Measurements from ENCODE around the gene DPCD.

Gene DPCD

DNA sequence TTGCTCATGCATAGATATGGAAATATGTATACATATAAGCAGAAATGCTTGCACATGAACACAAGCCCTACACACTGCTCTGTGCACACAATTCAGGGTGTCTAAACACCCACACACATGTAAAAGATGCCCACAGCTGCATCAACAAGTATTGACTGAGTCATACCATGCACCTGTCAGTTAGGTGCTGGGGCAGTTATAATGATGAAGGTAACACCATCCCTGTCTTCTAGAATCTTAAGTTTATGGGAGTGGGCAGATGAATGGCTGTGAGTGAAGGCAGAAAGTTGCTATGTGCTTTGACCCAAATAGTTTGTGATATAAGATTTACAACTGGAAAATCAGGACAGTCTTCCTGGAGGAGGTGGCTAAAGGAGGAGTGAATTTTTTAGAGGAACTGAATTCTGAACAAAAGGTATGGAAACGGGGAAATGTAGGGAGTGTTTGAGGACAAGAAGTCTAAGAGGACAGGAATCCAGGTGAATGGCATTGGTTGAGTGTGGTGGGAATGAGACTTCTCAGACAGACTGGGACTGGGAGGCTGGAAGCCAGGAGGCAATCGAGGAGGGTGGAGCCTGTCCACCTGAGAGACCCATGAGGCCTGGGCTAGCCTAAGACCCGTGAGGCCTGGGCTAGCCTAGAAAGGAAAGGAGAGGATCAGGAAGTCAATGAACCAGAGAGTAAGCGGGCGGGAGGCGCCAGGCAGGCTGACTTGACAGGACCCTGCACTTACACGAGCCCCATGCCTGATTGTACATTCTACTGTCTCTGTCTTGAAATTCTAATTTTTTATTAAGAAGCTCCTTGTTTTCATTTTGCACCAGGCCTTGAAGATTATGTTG, 20.7 kb upstream of the DPCD start:
- no peak for DNase-seq

DNA sequence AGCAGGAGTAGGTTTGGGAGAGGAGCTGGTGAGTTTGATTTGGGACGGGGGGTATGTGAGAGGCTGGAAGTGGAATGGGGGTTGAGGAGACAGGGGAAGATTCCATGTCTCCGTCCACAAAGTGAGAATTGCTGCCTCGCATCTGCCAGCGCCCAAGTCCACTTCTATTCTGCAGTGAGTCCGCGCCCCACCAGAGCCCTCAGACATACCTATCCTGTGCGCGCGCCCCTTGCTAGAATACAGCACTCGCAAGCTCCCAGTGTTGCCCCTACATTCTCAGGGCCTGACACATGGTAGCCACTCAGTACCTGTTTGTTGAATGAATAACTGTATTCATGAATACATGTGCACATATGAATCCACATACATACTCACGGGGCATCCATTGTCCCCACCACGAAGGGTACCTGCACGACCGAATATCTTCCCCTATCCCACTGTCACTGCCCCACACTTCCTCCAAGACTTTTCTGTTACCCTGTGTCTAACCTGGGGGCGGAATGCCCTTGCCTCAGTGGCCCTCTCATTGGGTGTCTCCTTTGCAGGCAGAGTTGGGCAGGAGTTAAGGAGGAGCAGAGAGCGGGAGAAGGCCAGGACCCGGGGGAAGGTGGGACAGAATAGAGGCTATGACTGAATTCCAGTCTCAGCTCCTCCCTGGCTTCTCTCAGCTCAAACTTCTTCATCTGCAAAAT, 19.9 kb upstream of the DPCD start:
- no peak for DNase-seq

GRCh38 chr10:101569323-101569621, 18.8 kb upstream of the DPCD start:
- DNase-seq, result no peak

GRCh38 chr10:101569622-101570427, 18.3 kb upstream of the DPCD start:
- peak; percentile 69 to 78 for DNase-seq

- peak; percentile 37 to 50 for DNase-seq
Measured at GRCh38 chr10:101570428-101571270, 17.5 kb upstream of the DPCD start.

DNA sequence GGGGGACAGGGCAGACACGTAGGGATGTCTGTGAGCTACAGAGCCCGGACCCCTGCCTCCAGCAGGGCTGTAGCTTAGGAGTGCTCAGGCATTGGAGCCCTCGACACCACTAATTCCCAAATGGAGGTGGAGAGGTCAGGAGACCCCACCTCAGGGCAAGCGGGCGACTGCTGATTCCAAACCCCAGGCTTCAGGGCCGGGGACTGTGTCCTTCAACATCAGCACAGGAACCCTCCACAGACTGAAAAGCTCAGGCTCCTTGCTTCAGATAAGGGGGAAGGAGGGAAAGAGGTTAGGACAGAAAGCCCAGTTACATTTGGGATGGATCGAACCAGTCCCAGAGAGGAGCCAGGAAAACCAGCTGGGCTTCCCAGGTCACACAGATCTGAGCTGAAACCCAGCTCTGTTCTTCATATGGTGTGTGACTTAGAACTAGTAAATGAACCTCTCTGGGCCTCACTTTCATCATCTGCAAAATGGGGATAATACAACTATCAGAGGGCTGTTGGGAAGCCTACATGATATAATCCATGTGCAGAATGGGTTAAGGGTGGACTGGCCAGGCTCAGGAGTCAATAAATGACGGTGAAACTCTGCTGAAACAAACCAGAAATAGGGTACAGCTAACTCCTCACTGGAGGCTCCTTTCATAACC, 16.7 kb upstream of the DPCD start:
- no peak for DNase-seq

DNA sequence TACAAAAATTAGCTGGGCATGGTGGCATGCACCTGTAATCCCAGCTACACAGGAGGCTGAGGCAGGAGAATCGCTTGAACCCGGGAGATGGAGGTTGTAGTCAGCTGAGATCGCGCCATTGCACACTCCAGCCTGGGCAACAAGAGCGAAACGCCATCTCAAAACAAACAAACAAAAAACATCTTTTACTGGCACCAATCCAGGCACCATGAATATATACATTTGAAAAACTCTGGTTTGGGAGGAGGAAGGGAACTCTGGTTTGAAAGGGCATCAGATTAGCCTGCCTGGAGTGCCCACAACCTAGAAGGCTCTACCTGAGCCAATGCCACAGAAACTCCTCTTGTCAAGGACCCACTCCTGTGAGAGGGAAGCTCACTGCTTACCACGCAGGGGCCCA, 16.0 kb upstream of the DPCD start:
- DNase-seq, result no peak

DNA sequence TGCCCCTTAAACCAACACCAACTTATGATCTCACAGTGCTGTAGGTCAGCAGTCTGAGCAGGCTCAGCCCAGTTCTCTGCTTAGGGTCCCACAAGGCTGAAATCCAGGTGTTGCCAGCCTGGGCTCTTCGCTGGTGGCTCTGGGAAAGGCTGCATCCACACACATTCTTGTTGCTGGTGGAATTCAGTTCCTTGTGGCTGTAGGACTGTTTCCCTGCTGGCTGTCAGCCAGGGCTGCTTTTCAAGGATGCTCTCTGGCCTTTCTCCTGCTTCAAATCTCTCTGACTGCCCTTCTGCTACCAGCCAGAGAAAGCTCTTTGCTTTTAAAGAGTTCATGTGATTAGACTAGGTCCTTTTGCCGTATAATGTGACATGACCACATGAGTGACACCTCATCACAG, 15.3 kb upstream of the DPCD start:
- DNase-seq, result no peak

- DNase-seq, result no peak
Measured at GRCh38 chr10:101573885-101574753, 14.0 kb upstream of the DPCD start.

DNA sequence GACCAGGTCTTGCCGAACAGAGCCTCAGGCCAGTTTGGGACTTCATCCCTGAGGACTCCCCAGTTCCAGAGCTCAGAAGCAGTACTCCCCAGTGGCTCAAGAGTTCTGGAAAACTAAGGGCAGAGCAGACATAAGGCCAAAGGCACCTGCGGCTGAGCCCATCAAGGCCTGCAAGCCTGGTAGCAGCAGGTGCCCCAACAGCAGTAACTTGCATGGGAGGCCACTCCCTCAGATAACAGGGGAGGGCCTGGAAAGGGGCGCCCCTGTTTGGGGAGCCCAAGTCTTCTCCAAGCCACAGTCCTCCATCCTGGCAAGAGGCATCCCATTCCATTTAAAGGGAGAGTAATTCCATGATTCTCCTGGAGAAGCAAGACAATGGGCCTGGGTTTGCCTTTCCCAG, 13.0 kb upstream of the DPCD start:
- no peak for DNase-seq

GRCh38 chr10:101575580-101576210, 12.4 kb upstream of the DPCD start:
- no peak for DNase-seq

DNA sequence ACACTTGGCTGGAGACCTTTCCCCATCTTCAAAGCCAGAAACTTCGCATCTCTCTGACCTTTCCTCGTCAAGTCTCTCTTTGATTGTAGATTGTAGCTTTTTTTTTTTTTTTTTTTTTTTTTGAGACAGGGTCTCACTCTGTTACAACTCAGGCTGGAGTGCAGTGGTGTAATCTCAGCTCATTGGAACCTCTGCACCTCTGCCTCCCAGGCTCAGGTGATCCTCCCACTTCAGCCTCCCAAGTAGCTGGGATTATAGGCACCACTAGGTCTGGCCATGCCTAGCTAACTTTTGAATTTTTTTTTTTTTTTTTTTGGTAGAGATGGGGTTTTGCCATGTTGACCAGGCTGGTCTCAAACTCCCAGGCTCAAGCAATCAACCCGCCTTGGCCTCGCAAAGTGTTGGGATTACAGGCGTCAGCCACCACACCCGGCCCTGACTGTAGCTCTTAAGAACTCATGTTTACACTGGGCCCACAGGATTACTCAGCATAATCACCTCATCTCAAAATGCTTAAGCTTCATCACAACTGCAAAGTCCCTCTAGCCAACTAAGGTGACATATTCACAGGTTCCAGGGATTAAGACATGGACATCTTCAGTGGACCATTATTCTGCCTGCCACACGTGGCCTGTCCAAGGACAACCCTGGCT, 11.8 kb upstream of the DPCD start:
- no peak for DNase-seq

- DNase-seq, result no peak
Measured at GRCh38 chr10:101577121-101577871, 10.8 kb upstream of the DPCD start.

- no peak for DNase-seq
Measured at GRCh38 chr10:101578192-101578591, 9.9 kb upstream of the DPCD start.

- no peak for DNase-seq
Measured at GRCh38 chr10:101578803-101579515, 9.2 kb upstream of the DPCD start.

DNA sequence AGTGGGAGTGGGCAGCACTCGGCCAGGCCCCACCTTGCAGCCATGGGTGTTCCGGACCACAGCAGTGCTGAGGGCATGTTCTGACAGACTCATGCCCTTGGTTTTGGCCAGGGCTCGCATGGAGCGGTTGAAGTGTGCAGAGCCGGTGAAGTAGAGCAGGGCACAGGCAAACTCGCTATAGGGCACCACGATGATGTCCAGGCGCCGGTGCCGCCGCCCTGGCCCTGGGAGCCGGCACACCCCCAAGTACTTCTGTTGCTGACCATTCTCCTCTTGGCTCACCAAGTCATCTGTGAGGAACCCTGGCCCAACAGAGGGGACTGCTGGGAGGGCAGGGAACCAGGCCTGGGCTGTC, 8.6 kb upstream of the DPCD start:
- no peak for DNase-seq

DNA sequence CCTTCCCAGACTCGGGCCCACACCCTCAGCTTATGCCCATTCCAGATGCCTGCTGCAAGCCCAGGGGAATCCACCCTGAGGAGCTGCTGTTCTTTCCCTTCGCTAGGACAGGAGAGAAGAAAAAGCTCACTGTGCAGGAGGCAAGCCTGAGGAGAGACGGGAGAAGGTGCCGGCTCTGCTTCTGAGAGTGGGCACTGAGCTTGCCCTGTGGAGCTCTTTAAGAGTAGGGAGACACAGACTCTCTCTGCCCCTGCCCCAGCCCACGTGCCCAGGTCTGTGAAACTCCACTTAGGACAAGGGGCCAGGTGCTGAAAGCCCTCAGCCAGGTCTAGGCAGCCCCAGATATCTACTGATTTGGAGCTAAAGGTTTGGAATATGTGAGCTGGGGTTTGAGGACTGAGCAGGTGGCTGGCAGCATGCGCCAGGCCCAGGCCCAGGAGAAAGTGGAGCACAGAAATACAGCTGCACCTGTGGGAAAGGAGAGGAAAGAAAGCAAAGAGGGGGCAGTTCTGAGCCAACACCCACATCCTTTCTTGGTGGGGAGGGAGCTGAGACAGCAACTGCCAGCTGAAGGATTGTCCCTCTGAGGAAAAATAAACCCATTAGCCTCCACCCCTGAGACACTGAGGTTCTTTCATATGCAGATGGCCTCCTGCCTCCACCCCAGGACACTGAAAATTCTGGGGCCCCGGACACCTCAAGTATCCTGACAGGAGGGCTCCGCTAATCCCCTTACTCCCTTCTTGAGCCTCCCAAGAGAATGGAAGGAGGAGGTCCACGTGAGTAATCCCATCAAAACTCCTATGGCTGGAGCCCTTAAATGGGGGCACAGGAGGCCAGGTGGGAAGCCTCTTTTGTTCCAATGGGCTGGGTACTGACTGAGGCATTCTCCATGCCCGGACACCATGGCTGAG, 7.4 kb upstream of the DPCD start:
- no peak for DNase-seq

DNA sequence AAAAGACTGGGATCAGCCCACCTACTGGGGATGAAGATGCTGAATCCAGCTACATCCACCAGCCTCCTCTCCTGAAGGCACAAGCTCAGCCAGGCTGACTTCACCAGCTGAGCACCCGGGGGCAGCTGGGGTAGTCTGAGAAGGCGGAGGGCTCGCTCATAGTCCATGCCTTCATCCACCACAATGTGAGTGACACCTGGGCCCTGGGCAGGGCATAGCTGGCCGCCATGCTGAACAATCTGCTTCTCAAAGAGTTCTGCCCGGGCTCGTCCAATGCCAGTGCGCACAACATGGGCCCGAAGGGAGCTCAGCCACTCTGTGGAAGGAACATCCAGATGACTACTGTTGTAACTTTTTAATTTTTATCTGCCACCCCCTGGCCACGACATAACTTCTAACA, 2.3 kb upstream of the DPCD start:
- no peak for DNase-seq

All from inflammatory macrophage (primary cell).